K562 (cell line): ENCODE measurements around the gene TEP1. TPM values are rescaled to one million over a fixed set of nuclear protein-coding genes. Genes with fewer than 3 reads are reported as not detected.

Experiments
- ARID3B ChIP-seq: fragments of 250-450 bp; sonication (Bioruptor Pico); IDR thresholded peaks from 2 replicates; pipeline ENCODE4 v1.4.0; 2020; ENCODE audit warnings: borderline replicate concordance
- ATF4 ChIP-seq: fragments of 450-650 bp; formaldehyde crosslinking; IDR thresholded peaks from 2 replicates; pipeline ENCODE4 v1.4.0; 2022; ENCODE audit warnings: mild to moderate bottlenecking, moderate library complexity
- ATF7 ChIP-seq: fragments of 450-650 bp; IDR thresholded peaks from 2 replicates; pipeline ENCODE4 v1.7.1; 2014; ENCODE audit warnings: mild to moderate bottlenecking, moderate library complexity
- BCL6 ChIP-seq: fragments of 250-450 bp; sonication (Bioruptor Pico); IDR thresholded peaks from 2 replicates; pipeline ENCODE4 v1.4.0; 2020
- CLOCK ChIP-seq: fragments of 250-450 bp; sonication (Bioruptor Pico); IDR thresholded peaks from 2 replicates; pipeline ENCODE4 v1.4.0; 2020; ENCODE audit warnings: mild to moderate bottlenecking, moderate library complexity, borderline replicate concordance
- CREB3 ChIP-seq: fragments of 450-650 bp; conservative IDR thresholded peaks from 2 replicates; pipeline ENCODE4 v1.6.1; 2016; ENCODE audit warnings: missing genetic modification characterization, low read depth, mild to moderate bottlenecking, missing compliant biosample characterization, moderate library complexity
- E2F6 ChIP-seq, 2 experiments: IDR thresholded peaks; 2 replicates each; pipeline ENCODE4 v1.6.1; 2011; ENCODE audit warnings: borderline replicate concordance in 1 of 2, control low read depth in 1 of 2, low read depth in 1 of 2, low read length in 1 of 2, mild to moderate bottlenecking in 1 of 2, mixed read lengths in 1 of 2, moderate library complexity in 1 of 2; ENCODE audit not compliant: insufficient read depth in 1 of 2, insufficient read length in 1 of 2, poor library complexity in 1 of 2, severe bottlenecking in 1 of 2; ENCODE audit errors: extremely low read depth in 1 of 2
- KLF10 ChIP-seq: fragments of 250-450 bp; sonication (Bioruptor Pico); IDR thresholded peaks from 2 replicates; pipeline ENCODE4 v1.6.1; 2021; ENCODE audit warnings: matching md5 sums
- NCOA4 ChIP-seq: fragments of 450-650 bp; IDR thresholded peaks from 2 replicates; pipeline ENCODE4 v1.6.1; 2018; ENCODE audit warnings: mild to moderate bottlenecking; ENCODE audit not compliant: partially characterized antibody
- NR2C2 ChIP-seq, 2 experiments: fragments of 200-800 bp in 1 of 2; sonication (Bioruptor generic) in 1 of 2; sonication (generic) in 1 of 2; formaldehyde crosslinking in 1 of 2; IDR thresholded peaks; 2 replicates each; pipeline versions ENCODE4 v1.6.1 to v1.8.0; 2016 to 2022; ENCODE audit warnings: mild to moderate bottlenecking in 1 of 2, missing compliant biosample characterization in 1 of 2, missing genetic modification characterization in 1 of 2, missing genetic modification reagents in 1 of 2
- POLR2B ChIP-seq: fragments of 450-650 bp; IDR thresholded peaks from 2 replicates; pipeline ENCODE4 v1.6.1; 2018; ENCODE audit warnings: low read depth; ENCODE audit not compliant: partially characterized antibody
- RNF219 ChIP-seq: fragments of 250-450 bp; sonication (Bioruptor Pico); IDR thresholded peaks from 2 replicates; pipeline ENCODE4 v1.5.0; 2022; ENCODE audit warnings: mild to moderate bottlenecking
- STAT5A ChIP-seq: IDR thresholded peaks from 2 replicates; pipeline ENCODE4 v1.6.1; 2012; ENCODE audit warnings: low read length, inconsistent platforms, borderline replicate concordance
- ZNF174 ChIP-seq: fragments of 250-450 bp; sonication (Bioruptor Pico); IDR thresholded peaks from 2 replicates; pipeline ENCODE4 v1.4.0; 2020; ENCODE audit warnings: mild to moderate bottlenecking
- ZNF436 ChIP-seq: fragments of 250-450, 450-650 bp; sonication (Bioruptor Pico); formaldehyde crosslinking; IDR thresholded peaks from 2 replicates; pipeline ENCODE4 v1.7.0; 2020; ENCODE audit warnings: mild to moderate bottlenecking
- ZNF696 ChIP-seq: fragments of 250-450 bp; sonication (Bioruptor Pico); conservative IDR thresholded peaks from 2 replicates; pipeline ENCODE4 v1.4.0; 2020; ENCODE audit warnings: mild to moderate bottlenecking, moderate library complexity
- polyA plus RNA-seq, 8 experiments: library from polyadenylated mRNA; depleted of rRNA in 4 of 8; stranded (reverse) in 5 of 8; unstranded in 3 of 8; fragments of >200 nt; fragmentation: Nextera tagmentation in 2 of 8; fragmentation: Illumina TruSeq in 1 of 8; extraction: Ambion mirVana in 2 of 8; extraction: Trizol in 1 of 8; gene quantifications; 2 replicates each; pipeline versions ENCODE4 v1.2.1 to v1.2.3, GENCODE V29; 2011 to 2014; ENCODE audit warnings: inconsistent platforms in 1 of 8, missing spikeins in 1 of 8
- total RNA-seq, 7 experiments: library from RNA; depleted of rRNA in 6 of 7; stranded (reverse); fragments of >200 nt in 6 of 7; fragmentation: Illumina TruSeq in 2 of 7; extraction: Trizol in 2 of 7; gene quantifications; 2 replicates each; pipeline versions ENCODE4 v1.2.1 to v1.2.3, GENCODE V29; 2011 to 2021; ENCODE audit warnings: low replicate concordance in 1 of 7

TEP1 gene
- total and polyA plus RNA-seq, 9 of the 15 experiments (the other 6 are each of a cell fraction or from before 2014, with no cell fraction given) = 1.0 to 12.2 (median 7.1) TPM

- TF ChIP-seq BCL6 (no peak), POLR2B (no peak), RNF219 (no peak), CLOCK (CRISPR knock-in tag) (no peak), CREB3 (tag) (no peak), NR2C2 (CRISPR knock-in tag; IDR thresholded peaks at IDR 0.05) (no peak), NR2C2 (tag; IDR thresholded peaks at IDR 0.05) (0 out of 2 replicates have a peak, but pooled peaks have one; percentile 24), ATF7 (no peak), E2F6 (IDR thresholded peaks at IDR 0.05; ENCODE audit: borderline replicate concordance in 1 of 2, extremely low read depth in 1 of 2, insufficient read depth in 1 of 2, insufficient read length in 1 of 2, low read depth in 1 of 2, low read length in 1 of 2, poor library complexity in 1 of 2, severe bottlenecking in 1 of 2) (peak in 1 of 2 experiments; percentile 27), ZNF436 (no peak), ZNF696 (CRISPR knock-in tag) (no peak), ATF4 (CRISPR knock-in tag) (no peak), ARID3B (CRISPR knock-in tag) (no peak), NCOA4 (no peak), STAT5A (no peak), KLF10 (CRISPR knock-in tag) (no peak), ZNF174 (CRISPR knock-in tag) (no peak)
Measured at GRCh38 chr14:20429801-20430669, 16.7 kb upstream of the TEP1 start (continued).
